HG03103 (cell line): Measurements from ENCODE around the gene MBP.

Experiments
- ATAC-seq: cut with Tn5 transposase; IDR thresholded peaks from one replicate; pipeline ENCODE4 v1.9.1; 2021; ENCODE audit warnings: low read depth; ENCODE audit not compliant: unreplicated experiment

MBP gene

GRCh38 chr18:77014538-77014937 lies 118.0 kb downstream of the MBP start:
- no peak for ATAC-seq

- no peak for ATAC-seq
These were observed 118.6 kb downstream of the MBP start for GRCh38 chr18:77013811-77014521.

- ATAC-seq: no peak
These were observed 119.6 kb downstream of the MBP start for GRCh38 chr18:77012806-77013541.

- ATAC-seq: no peak
These were observed 120.5 kb downstream of the MBP start for GRCh38 chr18:77012120-77012519.

- no peak for ATAC-seq
These were observed 122.9 kb downstream of the MBP start for GRCh38 chr18:77009675-77010074.

- no peak for ATAC-seq
These were observed 123.8 kb downstream of the MBP start for GRCh38 chr18:77008576-77009315.

- ATAC-seq: no peak
These were observed 124.6 kb downstream of the MBP start for GRCh38 chr18:77008006-77008405.

- ATAC-seq: no peak
These were observed 125.3 kb downstream of the MBP start for GRCh38 chr18:77007251-77007650.

GRCh38 chr18:77006305-77007175 lies 126.0 kb downstream of the MBP start:
- no peak for ATAC-seq

- no peak for ATAC-seq
These were observed 126.9 kb downstream of the MBP start for GRCh38 chr18:77005651-77006195.

GRCh38 chr18:77004555-77005380 lies 127.8 kb downstream of the MBP start:
- ATAC-seq: no peak

GRCh38 chr18:77003316-77003715 lies 129.3 kb downstream of the MBP start:
- no peak for ATAC-seq

GRCh38 chr18:77002496-77002895 lies 130.1 kb downstream of the MBP start:
- no peak for ATAC-seq

- ATAC-seq: no peak
These were observed 130.6 kb downstream of the MBP start for GRCh38 chr18:77001979-77002378.

GRCh38 chr18:77001041-77001440 lies 131.5 kb downstream of the MBP start:
- no peak for ATAC-seq

GRCh38 chr18:77000527-77000926 lies 132.1 kb downstream of the MBP start:
- no peak for ATAC-seq

- ATAC-seq: no peak
These were observed 133.5 kb downstream of the MBP start for GRCh38 chr18:76999077-76999476.

- ATAC-seq: no peak
These were observed 134.4 kb downstream of the MBP start for GRCh38 chr18:76997951-76998808.
